ENCODE data around the gene GNAQ.

GNAQ gene

GRCh38 chr9:77898864-77899263, 132.7 kb downstream of the GNAQ start:
- no peak for DNase-seq (ENCODE audit: low read depth)
- Histone ChIP-seq H3K9ac (ENCODE audit: low read length) (no peak overlapping the region), H3K27me3 (replicated peaks; ENCODE audit: control insufficient read depth, insufficient read depth, low read length) (no peaks in the 10 kb centered on the region), H3K36me3 (ENCODE audit: control insufficient read depth, insufficient read depth, low read length, severe bottlenecking) (no peaks in the 10 kb centered on the region), H3K4me3 (ENCODE audit: low read length) (no peak overlapping the region), H3K4me1 (ENCODE audit: control insufficient read depth, insufficient read depth, low read length) (peaks cover 12% of the 10 kb centered on the region), H3K9me3 (ENCODE audit: control insufficient read depth, low read length) (no peaks in the 10 kb centered on the region)

GRCh38 chr9:77896938-77897667, 134.5 kb downstream of the GNAQ start:
- no peaks in the 10 kb centered on the region for H3K36me3 ChIP-seq (ENCODE audit: control insufficient read depth, insufficient read depth, low read length, severe bottlenecking)
- peak overlapping the region; percentile 31 for H3K9ac ChIP-seq (ENCODE audit: low read length)
- peaks cover 12% of the 10 kb centered on the region for H3K4me1 ChIP-seq (ENCODE audit: control insufficient read depth, insufficient read depth, low read length)
- no peaks in the 10 kb centered on the region for H3K27me3 ChIP-seq (replicated peaks; ENCODE audit: control insufficient read depth, insufficient read depth, low read length)
- no peaks in the 10 kb centered on the region for H3K9me3 ChIP-seq (ENCODE audit: control insufficient read depth, low read length)
- no peak for DNase-seq (ENCODE audit: low read depth)
- H3K4me3 ChIP-seq (ENCODE audit: low read length): no peak overlapping the region

GRCh38 chr9:77896269-77896937, 135.2 kb downstream of the GNAQ start:
- no peaks in the 10 kb centered on the region for H3K27me3 ChIP-seq (replicated peaks; ENCODE audit: control insufficient read depth, insufficient read depth, low read length)
- no peak overlapping the region for H3K4me3 ChIP-seq (ENCODE audit: low read length)
- peaks cover 12% of the 10 kb centered on the region for H3K4me1 ChIP-seq (ENCODE audit: control insufficient read depth, insufficient read depth, low read length)
- no peaks in the 10 kb centered on the region for H3K9me3 ChIP-seq (ENCODE audit: control insufficient read depth, low read length)
- H3K36me3 ChIP-seq (ENCODE audit: control insufficient read depth, insufficient read depth, low read length, severe bottlenecking): no peaks in the 10 kb centered on the region
- DNase-seq (ENCODE audit: low read depth): no peak
- H3K9ac ChIP-seq (ENCODE audit: low read length): no peak overlapping the region

- Histone ChIP-seq H3K27me3 (replicated peaks; ENCODE audit: control insufficient read depth, insufficient read depth, low read length) (no peaks in the 10 kb centered on the region), H3K36me3 (ENCODE audit: control insufficient read depth, insufficient read depth, low read length, severe bottlenecking) (no peaks in the 10 kb centered on the region), H3K9ac (ENCODE audit: low read length) (no peak overlapping the region), H3K4me3 (ENCODE audit: low read length) (no peak overlapping the region), H3K4me1 (ENCODE audit: control insufficient read depth, insufficient read depth, low read length) (peaks cover 12% of the 10 kb centered on the region), H3K9me3 (ENCODE audit: control insufficient read depth, low read length) (no peaks in the 10 kb centered on the region)
- DNase-seq (ENCODE audit: low read depth): no peak
Observed at GRCh38 chr9:77893706-77894105, 137.9 kb downstream of the GNAQ start.

- H3K4me1 ChIP-seq (ENCODE audit: control insufficient read depth, insufficient read depth, low read length): peaks cover 17% of the 10 kb centered on the region
- H3K4me3 ChIP-seq (ENCODE audit: low read length): no peak overlapping the region
- H3K9ac ChIP-seq (ENCODE audit: low read length): no peak overlapping the region
- no peak for DNase-seq (ENCODE audit: low read depth)
- no peaks in the 10 kb centered on the region for H3K9me3 ChIP-seq (ENCODE audit: control insufficient read depth, low read length)
- no peaks in the 10 kb centered on the region for H3K36me3 ChIP-seq (ENCODE audit: control insufficient read depth, insufficient read depth, low read length, severe bottlenecking)
- no peaks in the 10 kb centered on the region for H3K27me3 ChIP-seq (replicated peaks; ENCODE audit: control insufficient read depth, insufficient read depth, low read length)
Observed at GRCh38 chr9:77892955-77893514, 138.6 kb downstream of the GNAQ start.

GRCh38 chr9:77892171-77892570, 139.4 kb downstream of the GNAQ start:
- H3K27me3 ChIP-seq (replicated peaks; ENCODE audit: control insufficient read depth, insufficient read depth, low read length): no peaks in the 10 kb centered on the region
- no peaks in the 10 kb centered on the region for H3K36me3 ChIP-seq (ENCODE audit: control insufficient read depth, insufficient read depth, low read length, severe bottlenecking)
- no peak for DNase-seq (ENCODE audit: low read depth)
- peaks cover 16% of the 10 kb centered on the region for H3K4me1 ChIP-seq (ENCODE audit: control insufficient read depth, insufficient read depth, low read length)
- H3K9me3 ChIP-seq (ENCODE audit: control insufficient read depth, low read length): no peaks in the 10 kb centered on the region
- H3K4me3 ChIP-seq (ENCODE audit: low read length): no peak overlapping the region
- no peak overlapping the region for H3K9ac ChIP-seq (ENCODE audit: low read length)

- DNase-seq (ENCODE audit: low read depth): no peak
- H3K9ac ChIP-seq (ENCODE audit: low read length): no peak overlapping the region
- no peaks in the 10 kb centered on the region for H3K27me3 ChIP-seq (replicated peaks; ENCODE audit: control insufficient read depth, insufficient read depth, low read length)
- no peaks in the 10 kb centered on the region for H3K36me3 ChIP-seq (ENCODE audit: control insufficient read depth, insufficient read depth, low read length, severe bottlenecking)
- H3K4me3 ChIP-seq (ENCODE audit: low read length): no peak overlapping the region
- H3K9me3 ChIP-seq (ENCODE audit: control insufficient read depth, low read length): no peaks in the 10 kb centered on the region
- H3K4me1 ChIP-seq (ENCODE audit: control insufficient read depth, insufficient read depth, low read length): peaks cover 10% of the 10 kb centered on the region
Observed at GRCh38 chr9:77891128-77891800, 140.3 kb downstream of the GNAQ start.

- H3K4me1 ChIP-seq (ENCODE audit: control insufficient read depth, insufficient read depth, low read length): peaks cover 23% of the 10 kb centered on the region
- DNase-seq (ENCODE audit: low read depth): no peak
- H3K36me3 ChIP-seq (ENCODE audit: control insufficient read depth, insufficient read depth, low read length, severe bottlenecking): no peaks in the 10 kb centered on the region
- H3K9me3 ChIP-seq (ENCODE audit: control insufficient read depth, low read length): no peaks in the 10 kb centered on the region
- no peak overlapping the region for H3K9ac ChIP-seq (ENCODE audit: low read length)
- no peak overlapping the region for H3K4me3 ChIP-seq (ENCODE audit: low read length)
- no peaks in the 10 kb centered on the region for H3K27me3 ChIP-seq (replicated peaks; ENCODE audit: control insufficient read depth, insufficient read depth, low read length)
Observed at GRCh38 chr9:77887662-77888061, 143.9 kb downstream of the GNAQ start.

- DNase-seq (ENCODE audit: low read depth): peak; percentile 14
- Histone ChIP-seq H3K9me3 (ENCODE audit: control insufficient read depth, low read length) (no peaks in the 10 kb centered on the region), H3K4me3 (ENCODE audit: low read length) (no peak overlapping the region), H3K36me3 (ENCODE audit: control insufficient read depth, insufficient read depth, low read length, severe bottlenecking) (no peaks in the 10 kb centered on the region), H3K4me1 (ENCODE audit: control insufficient read depth, insufficient read depth, low read length) (peaks cover 23% of the 10 kb centered on the region), H3K9ac (ENCODE audit: low read length) (no peak overlapping the region), H3K27me3 (replicated peaks; ENCODE audit: control insufficient read depth, insufficient read depth, low read length) (no peaks in the 10 kb centered on the region)
Observed at GRCh38 chr9:77885104-77885672, 146.4 kb downstream of the GNAQ start.

GRCh38 chr9:77883846-77884771, 147.5 kb downstream of the GNAQ start:
- Histone ChIP-seq H3K9ac (ENCODE audit: low read length) (no peak overlapping the region), H3K36me3 (ENCODE audit: control insufficient read depth, insufficient read depth, low read length, severe bottlenecking) (no peaks in the 10 kb centered on the region), H3K4me1 (ENCODE audit: control insufficient read depth, insufficient read depth, low read length) (peaks cover 28% of the 10 kb centered on the region), H3K27me3 (replicated peaks; ENCODE audit: control insufficient read depth, insufficient read depth, low read length) (no peaks in the 10 kb centered on the region), H3K4me3 (ENCODE audit: low read length) (no peak overlapping the region), H3K9me3 (ENCODE audit: control insufficient read depth, low read length) (no peaks in the 10 kb centered on the region)
- DNase-seq (ENCODE audit: low read depth): peak; percentile 57
